GM19351 (cell line): Measurements from ENCODE around the gene HCRTR1.

Experiments
- ATAC-seq: cut with Tn5 transposase; IDR thresholded peaks from one replicate; pipeline ENCODE4 v1.9.1; 2021; ENCODE audit warnings: mild to moderate bottlenecking, moderate library complexity; ENCODE audit not compliant: unreplicated experiment

Gene HCRTR1

DNA sequence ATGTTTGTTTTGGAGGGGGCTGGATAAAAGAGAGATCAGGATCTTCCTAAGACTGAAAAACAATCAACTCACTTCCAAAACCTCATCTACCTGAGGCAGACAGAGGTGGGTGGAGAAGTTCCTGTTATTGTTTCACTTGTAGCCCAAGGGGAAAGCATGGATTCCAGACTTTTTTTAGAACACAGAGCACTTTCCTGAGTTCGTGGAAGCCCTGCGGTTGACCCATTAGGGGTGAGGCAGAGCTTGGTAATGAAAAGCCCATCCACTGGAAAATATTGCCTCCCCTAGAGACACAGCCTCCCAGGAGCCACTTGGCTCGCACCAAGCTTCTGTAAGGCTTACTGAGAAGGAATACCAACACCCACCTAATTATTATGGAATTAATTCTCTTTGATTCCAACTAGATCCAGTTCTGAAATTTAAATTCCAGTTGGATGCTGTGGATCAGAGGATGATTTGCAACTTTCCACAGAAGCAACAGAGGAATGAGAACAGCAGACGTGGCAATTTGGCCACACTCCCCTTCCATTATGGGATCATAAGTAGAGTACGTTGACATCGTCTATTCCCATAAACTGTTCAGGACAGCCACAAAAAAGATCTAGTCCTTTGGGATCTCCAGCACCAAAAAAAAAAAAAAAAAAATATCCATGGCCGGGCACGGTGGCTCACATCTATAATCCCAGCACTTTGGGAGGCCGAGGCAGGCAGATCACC is 31.3 kb downstream of the HCRTR1 start:
- ATAC-seq: no peak

- no peak for ATAC-seq
These were observed 32.9 kb downstream of the HCRTR1 start for GRCh38 chr1:31650161-31651088.

DNA sequence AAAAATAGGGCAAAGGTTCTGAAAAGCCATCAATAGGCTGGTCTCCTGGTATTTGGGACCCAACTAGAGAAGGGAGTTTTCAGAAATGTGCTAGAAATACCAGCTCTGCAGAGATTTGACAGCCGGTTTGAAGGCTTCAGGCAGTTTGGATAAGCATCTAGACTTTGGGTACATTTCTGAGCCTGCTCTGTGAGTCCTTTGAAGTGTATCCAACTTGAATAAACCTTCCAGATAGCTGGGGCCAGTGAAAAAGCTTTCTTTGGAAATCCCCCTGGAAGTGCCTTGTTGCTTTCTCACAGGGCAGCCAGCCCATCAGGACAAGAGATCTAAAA is 33.6 kb downstream of the HCRTR1 start:
- no peak for ATAC-seq

DNA sequence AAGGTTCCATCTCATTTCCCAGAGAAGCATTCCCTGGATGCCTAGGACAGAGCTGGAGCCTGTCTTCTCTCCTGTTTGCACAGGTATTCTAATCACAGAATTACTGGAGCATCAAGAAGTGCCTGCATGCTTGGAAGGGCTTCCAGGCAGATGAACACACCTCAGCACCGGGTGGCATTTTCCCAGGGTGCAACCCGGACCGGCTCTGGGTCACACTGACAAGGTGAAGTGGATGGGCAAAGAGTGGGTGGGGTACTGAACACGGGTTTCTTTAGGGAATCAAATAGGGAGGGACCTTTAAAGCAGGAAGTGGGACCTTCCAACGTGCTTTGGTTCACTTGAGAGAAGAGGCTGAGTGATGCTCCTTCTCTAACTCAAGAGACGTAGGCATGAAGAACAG is 34.3 kb downstream of the HCRTR1 start:
- ATAC-seq: no peak

DNA sequence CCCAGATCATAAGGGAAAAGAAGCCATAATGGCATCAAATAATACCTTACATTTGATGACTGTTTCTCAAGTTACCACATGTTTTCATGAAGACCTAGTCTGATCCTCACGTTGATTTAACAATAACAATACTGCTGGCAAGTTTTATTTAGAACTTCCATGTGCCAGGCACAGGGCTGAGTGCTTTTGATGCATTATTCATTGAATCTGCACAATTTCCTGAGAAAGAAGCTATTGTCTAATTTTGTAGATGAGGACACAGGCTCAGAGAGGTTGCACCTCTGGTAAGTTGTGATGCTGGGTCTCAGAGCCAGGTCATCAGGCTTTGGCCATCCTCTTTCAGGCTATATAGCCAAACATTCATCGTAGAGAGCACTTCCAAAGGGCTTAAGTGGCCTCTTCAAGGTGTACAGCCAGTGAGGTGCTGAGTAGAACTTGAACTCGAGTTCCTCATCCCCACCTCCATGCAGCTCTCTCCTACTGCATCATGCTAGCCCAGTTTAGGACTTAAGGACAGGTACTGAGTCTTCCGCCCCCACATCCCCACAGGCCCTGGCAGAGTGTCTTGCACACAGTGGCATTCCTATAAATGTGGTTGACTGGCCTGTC is 35.5 kb downstream of the HCRTR1 start:
- ATAC-seq: no peak

DNA sequence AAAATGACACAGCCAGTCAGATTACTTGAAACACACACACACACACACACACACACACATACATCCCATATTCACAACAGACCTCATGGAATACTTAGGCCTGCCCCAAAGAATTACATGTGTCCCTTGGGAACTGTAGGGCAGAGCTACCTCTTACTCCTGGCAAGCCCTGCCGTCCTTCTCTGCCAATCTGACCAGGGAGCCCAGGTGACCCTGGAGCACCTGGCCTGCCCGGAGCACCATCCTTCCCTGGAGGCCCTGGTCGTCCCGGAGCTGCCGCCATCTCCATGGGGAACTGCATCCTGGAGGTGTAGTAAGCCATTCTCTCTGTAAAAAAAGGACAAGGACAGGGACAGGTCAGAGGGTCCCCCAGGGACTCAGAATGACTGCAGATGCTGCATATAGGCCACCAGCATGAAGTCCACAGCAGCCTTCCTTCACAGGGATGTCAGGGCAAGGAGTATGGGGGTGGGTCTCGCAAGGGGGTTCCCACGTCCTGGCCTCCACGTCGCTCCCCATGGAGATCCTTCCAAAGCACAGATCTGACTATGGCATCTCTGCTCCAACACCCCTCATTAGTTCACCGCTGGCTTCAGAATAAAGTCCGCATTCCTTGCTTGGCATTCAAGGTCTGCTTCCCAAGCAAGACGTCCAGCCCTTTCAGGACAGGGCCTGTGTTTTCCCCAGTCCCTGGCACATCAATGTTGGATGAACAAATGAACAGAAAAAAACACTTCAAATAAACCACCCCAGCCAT is 36.4 kb downstream of the HCRTR1 start:
- no peak for ATAC-seq

DNA sequence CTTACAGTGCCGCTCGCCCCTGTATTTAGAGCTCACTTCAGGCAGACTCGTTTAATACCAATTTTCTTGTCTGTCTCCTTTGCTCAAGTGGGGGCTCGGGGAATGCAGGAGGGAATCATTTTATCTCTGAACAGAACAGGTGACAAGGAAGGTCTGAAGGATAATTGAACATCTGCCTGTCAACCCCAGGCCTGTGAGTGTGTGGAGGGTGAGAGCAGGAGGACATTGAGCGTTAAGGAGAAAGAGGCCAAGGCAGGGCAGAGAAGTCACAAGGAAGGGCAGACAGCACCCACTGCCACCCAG is 36.9 kb downstream of the HCRTR1 start:
- no peak for ATAC-seq

DNA sequence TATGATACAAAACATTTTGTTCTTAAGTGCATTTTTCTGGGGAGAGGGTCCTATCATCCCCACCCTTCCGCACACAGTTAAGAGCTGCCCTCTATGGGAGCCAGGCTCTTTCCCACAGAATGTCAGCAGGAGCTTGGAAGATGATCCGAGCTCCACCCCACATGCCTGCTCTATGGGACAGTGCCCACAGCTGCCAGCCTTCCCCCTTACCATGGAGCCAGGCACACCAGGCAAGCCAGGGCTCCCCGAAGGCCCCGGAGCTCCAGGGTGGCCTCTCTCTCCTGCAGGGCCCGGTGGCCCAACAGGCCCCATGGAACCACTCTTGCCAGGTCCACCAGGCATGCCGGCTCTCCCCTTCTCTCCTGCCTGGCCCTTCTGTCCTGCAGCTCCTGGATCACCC is 37.6 kb downstream of the HCRTR1 start:
- no peak for ATAC-seq

DNA sequence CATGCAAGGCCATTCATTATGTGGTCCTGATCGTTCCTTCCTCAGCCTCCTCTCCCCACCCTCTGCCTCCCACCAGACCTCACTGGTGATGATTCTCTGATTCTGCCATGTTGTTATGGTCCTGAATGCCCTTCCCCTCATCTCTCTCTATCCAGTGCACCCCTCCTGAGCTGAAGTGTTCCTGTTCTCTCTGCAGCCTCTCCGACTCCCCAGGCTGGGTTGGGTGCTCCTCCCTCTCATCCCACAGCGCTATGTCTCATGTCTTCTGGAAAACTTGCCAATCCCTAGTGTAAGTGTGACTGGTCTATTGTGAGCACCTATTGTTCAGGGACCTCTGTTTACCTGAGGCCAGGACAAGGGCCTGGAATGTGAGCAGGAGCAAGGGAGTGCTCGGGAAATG is 38.3 kb downstream of the HCRTR1 start:
- no peak for ATAC-seq

DNA sequence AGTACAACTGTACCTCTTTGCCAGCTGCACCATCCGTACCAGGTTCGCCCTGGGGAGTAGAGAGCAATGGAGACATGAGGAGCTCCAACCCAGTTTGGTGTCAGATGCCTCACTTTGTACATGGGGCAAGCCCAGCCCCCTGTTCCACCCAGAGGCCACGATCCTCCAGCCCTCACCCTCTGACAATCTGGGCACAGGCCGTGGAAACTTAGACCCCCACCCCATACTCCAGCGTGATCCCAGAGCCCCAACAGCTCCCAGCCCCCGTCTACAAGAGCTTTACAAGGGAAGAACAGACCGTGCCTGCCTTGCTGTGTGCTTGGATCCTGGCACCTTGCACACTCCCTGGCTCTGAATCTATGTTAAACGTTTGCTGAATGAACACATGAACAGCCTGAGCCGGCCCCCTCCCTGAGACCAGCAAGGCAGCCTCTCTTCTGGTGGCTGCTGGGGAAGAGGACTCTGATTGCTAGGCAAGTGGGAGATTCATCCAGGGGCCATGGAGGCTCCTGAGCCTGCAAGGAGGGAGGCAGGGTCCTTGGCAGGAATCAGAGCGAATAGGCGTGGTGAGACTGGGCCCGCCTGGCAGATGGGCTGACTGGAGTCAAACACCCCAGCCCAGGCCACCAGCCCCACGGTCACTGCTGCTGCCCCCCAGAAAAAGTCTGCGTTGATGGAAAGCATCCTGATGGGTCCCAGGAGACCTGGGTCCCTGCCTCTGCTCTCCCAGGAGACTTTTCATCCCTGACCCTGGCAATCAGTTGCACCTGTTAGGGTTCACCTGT is 39.7 kb downstream of the HCRTR1 start:
- ATAC-seq: no peak

- ATAC-seq: no peak
These were observed 40.6 kb downstream of the HCRTR1 start for GRCh38 chr1:31657972-31658510.

- no peak for ATAC-seq
These were observed 41.2 kb downstream of the HCRTR1 start for GRCh38 chr1:31658721-31659120.

- ATAC-seq: no peak
These were observed 42.4 kb downstream of the HCRTR1 start for GRCh38 chr1:31659889-31660288.

DNA sequence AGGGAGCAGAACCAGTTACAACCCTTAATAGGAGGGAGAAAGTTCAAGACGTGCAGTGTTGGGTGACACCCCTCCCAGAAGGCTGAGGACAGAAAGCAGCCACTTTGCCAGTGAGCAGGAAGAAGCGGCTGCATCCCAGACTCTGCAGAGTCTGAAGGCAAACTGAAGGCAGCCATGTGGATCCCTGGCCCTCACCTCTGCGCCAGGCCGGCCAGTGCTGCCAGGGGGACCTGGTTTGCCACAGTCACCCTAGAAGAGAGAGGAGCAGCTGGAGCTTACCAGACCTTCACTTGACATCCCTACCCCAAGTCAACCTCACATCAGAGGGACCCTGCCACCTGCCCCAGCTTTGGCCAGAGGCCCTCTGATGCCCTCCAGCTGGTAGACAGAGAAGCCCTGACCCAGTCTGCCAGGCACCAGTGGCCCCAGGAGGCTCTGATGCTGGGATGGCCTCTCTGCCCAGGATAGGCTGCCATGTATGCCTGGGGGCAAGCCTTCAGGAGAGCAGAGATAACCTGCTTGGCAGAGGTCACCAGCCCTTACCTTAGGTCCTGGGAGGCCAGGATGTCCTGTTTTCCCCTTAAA is 43.5 kb downstream of the HCRTR1 start:
- ATAC-seq: no peak

DNA sequence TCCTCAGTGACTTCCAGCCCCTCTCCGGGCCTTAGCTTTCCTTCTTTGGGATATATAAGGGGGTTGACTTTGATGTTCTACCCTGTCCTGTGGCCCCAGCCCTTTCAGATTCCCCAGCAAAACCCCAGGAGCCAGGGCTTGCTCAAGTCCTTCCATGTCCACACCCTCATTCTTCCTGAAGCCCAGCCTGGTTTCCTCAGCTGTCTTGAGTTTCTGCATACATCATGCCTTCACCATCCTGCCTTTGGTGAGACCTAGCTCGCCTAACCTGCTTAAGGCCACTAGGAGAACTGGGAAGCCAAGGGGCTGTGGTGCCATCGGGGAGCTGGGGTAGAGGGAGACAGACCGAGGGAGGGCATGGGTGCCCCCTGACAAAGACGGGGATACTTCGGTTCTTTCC is 44.4 kb downstream of the HCRTR1 start:
- ATAC-seq: no peak

DNA sequence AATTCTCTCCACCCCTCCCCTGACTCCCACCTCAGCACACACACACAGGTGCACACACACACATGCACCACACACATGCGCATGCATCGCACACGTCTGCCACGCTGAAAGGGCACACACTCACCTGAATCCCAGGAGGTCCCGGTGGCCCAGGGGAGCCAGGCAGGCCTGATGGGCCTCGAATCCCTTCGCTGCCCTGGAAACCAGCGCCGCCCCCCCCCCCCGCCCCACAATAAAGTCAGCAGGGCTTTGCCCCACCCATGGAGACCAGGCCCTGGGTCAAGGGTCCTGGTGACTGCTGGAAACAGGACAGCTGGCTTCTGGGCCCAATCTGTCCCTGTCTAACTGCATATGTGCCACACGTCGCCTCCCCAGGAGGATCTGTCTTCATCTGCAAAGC is 45.0 kb downstream of the HCRTR1 start:
- ATAC-seq: no peak

DNA sequence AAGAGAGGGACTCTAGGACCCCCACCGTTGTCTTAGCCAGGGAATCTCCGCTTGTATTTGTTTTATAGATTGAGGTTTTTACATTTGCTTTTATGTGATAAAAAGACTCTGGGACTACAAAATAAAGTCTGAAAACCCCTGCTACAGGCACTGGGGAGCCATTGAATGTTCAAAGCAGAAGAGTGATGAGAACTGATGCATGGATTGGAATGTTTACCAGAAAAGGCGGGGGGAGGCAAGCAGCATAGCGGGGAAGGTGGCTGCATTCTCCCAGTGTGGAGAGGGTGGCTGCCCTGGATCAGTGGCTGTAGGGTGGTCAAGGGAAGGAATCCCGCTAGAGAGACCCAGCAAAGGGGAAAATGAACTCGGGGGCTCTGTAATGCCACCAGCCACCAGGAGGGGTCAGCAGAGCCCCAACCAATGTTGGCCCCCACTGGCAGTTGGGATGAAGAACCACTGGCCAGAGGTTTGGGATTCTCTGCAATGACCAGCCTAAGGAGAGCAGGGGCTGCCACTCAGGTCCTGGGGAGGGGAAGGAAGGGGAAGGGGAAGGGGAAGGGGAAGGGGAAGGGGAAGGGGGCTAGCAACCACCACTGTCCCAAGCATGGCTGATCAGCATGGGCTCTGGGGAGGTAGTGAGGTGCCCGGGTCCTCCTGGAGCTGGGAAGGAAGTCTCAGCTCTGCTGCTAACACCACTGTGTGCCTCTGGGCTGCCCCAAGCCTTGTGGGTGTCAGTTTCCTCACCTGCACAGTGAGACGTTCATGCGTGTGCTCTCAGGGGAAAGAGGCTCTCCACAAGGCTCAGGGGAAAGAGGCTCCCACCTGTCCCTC is 46.3 kb downstream of the HCRTR1 start:
- no peak for ATAC-seq

DNA sequence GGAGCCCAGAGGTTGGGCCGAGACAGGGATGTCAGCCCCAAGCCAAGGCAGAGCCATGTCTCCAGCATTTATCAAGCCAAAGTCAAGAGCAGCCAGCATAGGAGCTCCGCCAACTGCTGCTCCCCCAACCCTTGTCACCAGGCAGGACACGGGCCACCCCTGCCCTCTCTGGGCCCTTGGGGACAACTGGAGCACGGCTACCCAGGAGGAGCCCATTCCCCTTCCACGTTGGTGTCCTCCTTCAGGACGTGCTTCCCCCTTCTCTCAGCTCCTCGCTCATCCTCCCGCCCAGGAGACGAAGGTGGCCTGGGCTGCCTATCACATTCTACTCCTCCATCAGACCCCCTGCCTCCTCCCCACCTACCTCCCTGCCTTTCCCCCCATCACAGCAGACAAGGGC is 47.0 kb downstream of the HCRTR1 start:
- no peak for ATAC-seq

DNA sequence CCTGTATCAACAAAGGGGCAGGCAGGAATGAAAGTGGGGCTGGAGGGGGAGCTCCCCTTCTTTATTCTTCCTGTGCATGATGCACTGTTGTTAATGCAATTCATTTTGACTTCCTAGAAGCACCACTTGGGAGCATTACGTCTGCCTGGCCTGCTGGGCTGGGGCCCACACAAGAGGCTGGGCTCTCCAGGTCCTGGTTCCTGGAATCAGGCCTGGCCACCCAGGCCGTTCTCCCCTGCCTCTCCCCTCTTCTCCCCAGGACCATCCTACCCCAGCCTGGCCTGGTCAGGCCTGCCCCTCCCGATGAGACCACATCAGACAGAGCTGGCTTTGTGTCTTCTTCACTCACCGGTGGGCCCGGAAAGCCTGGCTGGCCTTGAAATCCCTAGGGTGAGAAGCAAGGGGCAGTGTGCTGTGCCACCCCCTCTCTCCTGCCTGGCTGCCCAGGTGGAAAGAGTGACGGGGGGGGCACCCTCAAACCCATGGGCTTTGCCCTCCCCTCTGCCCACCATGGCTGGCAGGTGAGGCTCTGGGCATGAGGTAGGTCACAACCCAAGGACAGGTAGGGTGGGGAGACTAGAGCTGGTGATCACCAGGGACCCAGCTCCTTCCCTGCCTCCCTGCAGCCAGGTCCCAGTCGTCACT is 47.9 kb downstream of the HCRTR1 start:
- ATAC-seq: no peak
